Central memory CD8-positive, alpha-beta T cell (primary cell): ENCODE data around the gene AGRN.
"Not testable (repeated sequence)": the region's sequence is repeated elsewhere in the genome, so short reads cannot be mapped to it uniquely, and the experiment has no call there.

Source experiments
- ATAC-seq: fragments of 150-1000 bp; cut with Tn5 transposase; replicated peaks from 2 replicates; pipeline ENCODE4 v1.10.0; 2022; ENCODE audit warnings: mild to moderate bottlenecking, moderate FRiP score, moderate number of reproducible peaks; ENCODE audit not compliant: poor library complexity, severe bottlenecking; ENCODE audit errors: extremely low read depth
- DNase-seq, 2 donors: peaks; one replicate each; pipeline ENCODE4 v3.0.0; 2021; ENCODE audit warnings: low spot score in 2 of 2
- H3K27ac Mint-ChIP-seq: one replicate; pipeline ENCODE4 v1.8.0; 2022; ENCODE audit warnings: low read depth, mild to moderate bottlenecking, moderate library complexity, mixed read lengths
- H3K27me3 Mint-ChIP-seq: one replicate; pipeline ENCODE4 v1.8.0; 2022; ENCODE audit warnings: mixed read lengths
- H3K36me3 Mint-ChIP-seq: one replicate; pipeline ENCODE4 v1.8.0; 2022; ENCODE audit warnings: mild to moderate bottlenecking, moderate library complexity, mixed read lengths; ENCODE audit not compliant: insufficient read depth
- H3K4me1 Mint-ChIP-seq: one replicate; pipeline ENCODE4 v1.8.0; 2022; ENCODE audit warnings: mixed read lengths
- H3K4me3 Mint-ChIP-seq: one replicate; pipeline ENCODE4 v1.8.0; 2022; ENCODE audit warnings: mild to moderate bottlenecking, moderate library complexity, mixed read lengths
- H3K9me3 Mint-ChIP-seq: one replicate; pipeline ENCODE4 v1.8.0; 2022; ENCODE audit warnings: mixed read lengths

Gene AGRN

GRCh38 chr1:1069056-1069710 is 49.3 kb downstream of the AGRN start:
- DNase-seq (peak; percentile 86 to 94), ATAC-seq (peak; percentile 47)
- Mint-ChIP-seq H3K36me3 (peaks cover 6% of the 10 kb centered on the region), H3K27ac (no peak overlapping the region), H3K4me3 (peak overlapping the region; percentile 57), H3K27me3 (no peaks in the 10 kb centered on the region), H3K9me3 (no peaks in the 10 kb centered on the region), H3K4me1 (peaks cover 4% of the 10 kb centered on the region)

GRCh38 chr1:1069711-1070676 is 50.1 kb downstream of the AGRN start:
- no peak for ATAC-seq
- peak overlapping the region; percentile 42 for H3K4me3 Mint-ChIP-seq
- H3K9me3 Mint-ChIP-seq = no peaks in the 10 kb centered on the region
- DNase-seq = no peak
- peaks cover 4% of the 10 kb centered on the region for H3K4me1 Mint-ChIP-seq
- peaks cover 8% of the 10 kb centered on the region for H3K27me3 Mint-ChIP-seq
- peaks cover 6% of the 10 kb centered on the region for H3K36me3 Mint-ChIP-seq
- H3K27ac Mint-ChIP-seq = no peak overlapping the region

- H3K4me1 Mint-ChIP-seq = peaks cover 4% of the 10 kb centered on the region
- peaks cover 6% of the 10 kb centered on the region for H3K36me3 Mint-ChIP-seq
- DNase-seq (no peak), ATAC-seq (no peak)
- no peak overlapping the region for H3K27ac Mint-ChIP-seq
- H3K4me3 Mint-ChIP-seq = no peak overlapping the region
- H3K27me3 Mint-ChIP-seq = peaks cover 11% of the 10 kb centered on the region
- no peaks in the 10 kb centered on the region for H3K9me3 Mint-ChIP-seq
Measured at GRCh38 chr1:1071486-1072298, 51.8 kb downstream of the AGRN start.

GRCh38 chr1:1072299-1072848 is 52.5 kb downstream of the AGRN start:
- no peak for ATAC-seq
- no peak for DNase-seq
- H3K4me3 Mint-ChIP-seq = no peak overlapping the region
- peaks cover 4% of the 10 kb centered on the region for H3K4me1 Mint-ChIP-seq
- peaks cover 11% of the 10 kb centered on the region for H3K27me3 Mint-ChIP-seq
- peaks cover 6% of the 10 kb centered on the region for H3K36me3 Mint-ChIP-seq
- no peak overlapping the region for H3K27ac Mint-ChIP-seq
- H3K9me3 Mint-ChIP-seq = no peaks in the 10 kb centered on the region

GRCh38 chr1:1072849-1073742 is 53.2 kb downstream of the AGRN start:
- no peak overlapping the region for H3K4me3 Mint-ChIP-seq
- ATAC-seq = no peak
- H3K27me3 Mint-ChIP-seq = peaks cover 11% of the 10 kb centered on the region
- H3K4me1 Mint-ChIP-seq = peaks cover 4% of the 10 kb centered on the region
- H3K36me3 Mint-ChIP-seq = peaks cover 4% of the 10 kb centered on the region
- DNase-seq = no peak
- H3K9me3 Mint-ChIP-seq = no peaks in the 10 kb centered on the region
- H3K27ac Mint-ChIP-seq = no peak overlapping the region

- ATAC-seq = no peak
- DNase-seq = no peak
Measured at GRCh38 chr1:1073743-1074587, 54.0 kb downstream of the AGRN start, which contains the start of gene RNF223. RNF223 (minus strand) TSS chr1:1074306; CDS start chr1:1072566, 1,740 bp downstream.

GRCh38 chr1:1074631-1075147 is 54.8 kb downstream of the AGRN start:
- Mint-ChIP-seq H3K27ac (no peak overlapping the region), H3K4me1 (peaks cover 4% of the 10 kb centered on the region), H3K27me3 (peaks cover 11% of the 10 kb centered on the region), H3K4me3 (no peak overlapping the region), H3K36me3 (peaks cover 2% of the 10 kb centered on the region), H3K9me3 (no peaks in the 10 kb centered on the region)
- ATAC-seq = no peak
- no peak for DNase-seq

More at GRCh38 chr1:1073743-1074587, 54.0 kb downstream of the AGRN start, which contains the start of gene RNF223:
- no peak within 1 kb of the TSS for H3K4me3 Mint-ChIP-seq
- H3K9me3 Mint-ChIP-seq = no peaks in the 10 kb centered on the region
- H3K36me3 Mint-ChIP-seq = peaks cover 2% of the 10 kb centered on the region
- H3K27ac Mint-ChIP-seq = no peak within 1 kb of the TSS
- peaks cover 4% of the 10 kb centered on the region for H3K4me1 Mint-ChIP-seq
- H3K27me3 Mint-ChIP-seq = peaks cover 11% of the 10 kb centered on the region

GRCh38 chr1:1075148-1075935 is 55.4 kb downstream of the AGRN start:
- Mint-ChIP-seq H3K27ac (no peak overlapping the region), H3K4me3 (no peak overlapping the region), H3K9me3 (no peaks in the 10 kb centered on the region), H3K27me3 (peaks cover 11% of the 10 kb centered on the region), H3K4me1 (no peaks in the 10 kb centered on the region), H3K36me3 (peaks cover 2% of the 10 kb centered on the region)
- DNase-seq (no peak), ATAC-seq (no peak)

- H3K9me3 Mint-ChIP-seq, H3K4me3 Mint-ChIP-seq, H3K27ac Mint-ChIP-seq, ATAC-seq, H3K4me1 Mint-ChIP-seq, DNase-seq, H3K36me3 Mint-ChIP-seq: not testable (repeated sequence)
- peaks cover 11% of the 10 kb centered on the region for H3K27me3 Mint-ChIP-seq
Measured at GRCh38 chr1:1077396-1077795, 57.5 kb downstream of the AGRN start.

GRCh38 chr1:1079408-1080121 is 59.6 kb downstream of the AGRN start:
- Mint-ChIP-seq H3K4me3 (peak overlapping the region; percentile 65), H3K27ac (no peak overlapping the region), H3K27me3 (peaks cover 7% of the 10 kb centered on the region), H3K36me3 (peaks cover 3% of the 10 kb centered on the region), H3K4me1 (no peaks in the 10 kb centered on the region), H3K9me3 (no peaks in the 10 kb centered on the region)
- ATAC-seq (peak; percentile 70), DNase-seq (no peak)
